ENCODE data around the gene CATSPERE.
"Not testable (repeated sequence)": the region's sequence is repeated elsewhere in the genome, so short reads cannot be mapped to it uniquely, and the experiment has no call there.

The CATSPERE gene

DNA sequence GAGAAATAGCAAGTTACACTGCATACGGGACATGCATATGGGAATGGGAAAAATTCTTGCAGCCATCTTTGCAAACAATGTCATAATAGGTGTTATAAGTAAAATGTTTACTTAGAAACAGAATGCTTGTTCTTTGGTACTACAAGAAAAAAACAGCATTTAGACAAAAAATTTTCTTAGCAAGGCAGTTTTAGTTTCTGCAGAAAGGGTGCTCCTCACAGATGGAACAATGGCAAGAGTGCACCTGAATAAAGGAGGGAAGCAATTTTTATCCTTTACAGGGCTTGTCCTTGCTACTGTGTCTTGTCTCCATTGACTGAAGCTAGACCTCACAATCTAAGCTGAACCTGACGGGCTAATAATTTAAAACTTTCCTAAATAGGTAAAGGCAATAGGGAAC, 112.7 kb downstream of the CATSPERE start:
- TF ChIP-seq, protein P1, sequence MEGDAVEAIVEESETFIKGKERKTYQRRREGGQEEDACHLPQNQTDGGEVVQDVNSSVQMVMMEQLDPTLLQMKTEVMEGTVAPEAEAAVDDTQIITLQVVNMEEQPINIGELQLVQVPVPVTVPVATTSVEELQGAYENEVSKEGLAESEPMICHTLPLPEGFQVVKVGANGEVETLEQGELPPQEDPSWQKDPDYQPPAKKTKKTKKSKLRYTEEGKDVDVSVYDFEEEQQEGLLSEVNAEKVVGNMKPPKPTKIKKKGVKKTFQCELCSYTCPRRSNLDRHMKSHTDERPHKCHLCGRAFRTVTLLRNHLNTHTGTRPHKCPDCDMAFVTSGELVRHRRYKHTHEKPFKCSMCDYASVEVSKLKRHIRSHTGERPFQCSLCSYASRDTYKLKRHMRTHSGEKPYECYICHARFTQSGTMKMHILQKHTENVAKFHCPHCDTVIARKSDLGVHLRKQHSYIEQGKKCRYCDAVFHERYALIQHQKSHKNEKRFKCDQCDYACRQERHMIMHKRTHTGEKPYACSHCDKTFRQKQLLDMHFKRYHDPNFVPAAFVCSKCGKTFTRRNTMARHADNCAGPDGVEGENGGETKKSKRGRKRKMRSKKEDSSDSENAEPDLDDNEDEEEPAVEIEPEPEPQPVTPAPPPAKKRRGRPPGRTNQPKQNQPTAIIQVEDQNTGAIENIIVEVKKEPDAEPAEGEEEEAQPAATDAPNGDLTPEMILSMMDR (IDR thresholded peaks at IDR 0.05; ENCODE audit: insufficient read depth, low read depth, low read length, missing control alignments): no peak
- no peak for DNase-seq (ENCODE audit: low read depth)
- H3K4me3 ChIP-seq (ENCODE audit: low read depth, low read length): no peak overlapping the region

DNA sequence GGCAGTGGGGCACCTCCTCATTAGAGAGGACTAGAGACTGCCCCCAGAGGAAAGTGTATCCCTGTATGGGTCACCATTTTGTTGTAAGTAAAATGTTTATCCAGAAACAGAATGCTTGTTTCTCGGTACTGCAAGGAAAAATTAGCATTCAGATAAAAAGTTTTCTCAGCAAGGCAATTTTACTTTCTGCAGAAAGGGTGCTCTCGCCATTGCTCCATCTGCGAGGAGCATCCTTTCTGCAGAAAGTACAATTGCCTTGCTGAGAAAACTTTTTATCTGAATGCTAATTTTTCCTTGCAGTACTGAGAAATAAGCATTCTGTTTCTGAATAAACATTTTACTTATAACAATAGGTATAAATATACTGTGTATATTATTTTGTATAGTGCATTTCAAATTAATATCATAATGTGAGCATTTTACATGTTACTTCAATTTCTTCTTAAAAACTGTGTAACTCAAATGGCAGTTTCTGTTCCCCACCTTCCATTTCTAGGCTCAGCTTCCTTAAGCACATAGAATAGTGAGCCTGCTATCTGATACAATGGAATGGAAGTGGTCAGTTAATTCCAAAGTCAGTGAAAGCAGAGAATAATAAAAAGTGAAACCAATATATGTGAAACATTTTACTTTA, 115.3 kb downstream of the CATSPERE start:
- TF ChIP-seq, protein P1 (IDR thresholded peaks at IDR 0.05; ENCODE audit: insufficient read depth, low read depth, low read length, missing control alignments): no peak
- no peak for DNase-seq (ENCODE audit: low read depth)
- H3K4me3 ChIP-seq (ENCODE audit: low read depth, low read length): no peak overlapping the region

DNA sequence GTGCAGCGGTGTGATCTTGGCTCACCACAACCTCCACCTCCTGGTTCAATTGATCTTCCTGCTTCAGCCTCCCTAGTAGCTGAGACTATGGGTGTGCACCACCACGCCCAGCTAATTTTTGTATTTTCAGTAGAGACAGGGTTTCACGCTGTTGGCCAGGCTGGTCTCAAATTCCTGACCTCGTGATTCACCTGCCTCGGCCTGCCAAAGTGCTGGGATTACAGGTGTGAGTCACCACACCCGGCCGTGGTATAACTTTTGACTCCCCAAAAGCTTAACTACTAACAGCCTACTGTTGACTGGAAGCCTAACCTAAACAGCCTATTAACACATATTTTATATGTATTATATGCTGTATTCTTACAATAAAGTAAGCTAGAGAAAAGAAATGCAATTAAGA, 117.1 kb downstream of the CATSPERE start:
- DNase-seq (ENCODE audit: low read depth); H3K4me3 ChIP-seq (ENCODE audit: low read depth, low read length): not testable (repeated sequence)

DNA sequence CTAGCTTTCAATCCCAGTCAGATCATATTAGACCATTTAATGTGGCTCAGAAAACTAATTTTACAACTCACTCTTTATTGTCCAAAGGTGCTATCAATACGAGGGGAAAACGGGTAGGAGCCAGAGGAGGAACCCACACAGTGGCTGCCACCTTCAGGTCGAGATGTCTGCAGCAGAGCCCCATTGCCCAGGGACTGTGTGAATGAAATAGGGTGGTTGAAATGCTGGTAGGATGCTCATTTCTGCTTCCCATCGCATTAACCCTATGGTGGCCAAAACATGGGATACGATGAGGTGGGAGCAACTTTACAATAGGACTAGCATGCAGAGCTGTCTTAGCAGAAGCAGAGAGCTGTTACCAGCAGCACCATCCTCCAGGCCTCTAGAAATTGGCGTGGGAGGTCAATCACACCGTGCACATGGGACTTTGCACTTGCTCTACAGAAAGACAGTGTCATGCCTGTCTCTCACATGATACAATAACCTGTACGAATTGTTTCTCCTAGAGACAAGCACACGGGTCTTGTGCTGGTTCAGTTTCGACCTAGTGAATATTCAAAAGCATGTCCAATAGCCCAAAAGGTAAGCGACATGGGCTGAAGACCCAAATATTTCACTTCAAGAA, 122.4 kb downstream of the CATSPERE start:
- no peak for DNase-seq (ENCODE audit: low read depth)
- H3K4me3 ChIP-seq (ENCODE audit: low read depth, low read length): no peak overlapping the region
- TF ChIP-seq, protein P1 (IDR thresholded peaks at IDR 0.05; ENCODE audit: insufficient read depth, low read depth, low read length, missing control alignments): no peak

DNA sequence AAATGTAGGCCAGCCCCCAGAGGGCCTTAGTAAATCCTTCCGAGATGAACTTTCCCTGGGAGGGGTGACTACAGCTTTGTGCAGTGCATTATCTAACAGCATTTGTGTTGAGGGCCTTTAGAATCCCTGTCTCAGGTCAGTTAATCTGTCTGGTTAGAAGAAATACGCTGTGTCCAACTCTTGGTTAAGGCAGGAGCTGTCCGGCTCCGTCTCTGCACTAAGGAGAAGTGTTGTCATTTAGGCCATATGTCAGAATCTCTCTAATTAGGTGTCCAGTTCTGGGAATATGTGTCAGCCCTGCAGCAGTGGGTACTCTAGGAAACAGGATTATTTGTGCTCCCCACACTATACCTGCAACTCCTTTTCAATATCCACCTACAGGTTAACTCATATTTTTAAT, 124.8 kb downstream of the CATSPERE start:
- DNase-seq (ENCODE audit: low read depth): no peak
- TF ChIP-seq, protein P1 (IDR thresholded peaks at IDR 0.05; ENCODE audit: insufficient read depth, low read depth, low read length, missing control alignments): no peak
- H3K4me3 ChIP-seq (ENCODE audit: low read depth, low read length): no peak overlapping the region

DNA sequence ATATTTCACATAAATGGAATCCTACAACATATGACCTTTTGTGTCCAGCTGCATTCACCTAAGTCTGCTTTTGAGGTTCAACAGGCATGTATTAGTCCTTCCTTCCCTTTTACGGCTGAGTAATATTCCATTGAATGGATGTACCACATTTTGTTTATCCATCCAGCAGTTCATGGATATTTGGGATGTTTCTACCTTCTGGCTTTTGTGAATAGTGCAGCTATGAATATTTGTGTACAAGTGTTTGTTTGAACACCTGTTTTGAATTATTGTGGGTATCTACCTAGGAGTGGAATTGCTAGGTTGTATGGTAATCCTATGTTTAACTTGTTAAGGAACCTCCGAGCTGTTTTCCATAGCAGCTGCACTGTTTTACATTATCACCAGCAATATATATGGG, 129.6 kb downstream of the CATSPERE start:
- TF ChIP-seq, protein P1 (IDR thresholded peaks at IDR 0.05; ENCODE audit: insufficient read depth, low read depth, low read length, missing control alignments): no peak
- DNase-seq (ENCODE audit: low read depth): no peak
- H3K4me3 ChIP-seq (ENCODE audit: low read depth, low read length): no peak overlapping the region

DNA sequence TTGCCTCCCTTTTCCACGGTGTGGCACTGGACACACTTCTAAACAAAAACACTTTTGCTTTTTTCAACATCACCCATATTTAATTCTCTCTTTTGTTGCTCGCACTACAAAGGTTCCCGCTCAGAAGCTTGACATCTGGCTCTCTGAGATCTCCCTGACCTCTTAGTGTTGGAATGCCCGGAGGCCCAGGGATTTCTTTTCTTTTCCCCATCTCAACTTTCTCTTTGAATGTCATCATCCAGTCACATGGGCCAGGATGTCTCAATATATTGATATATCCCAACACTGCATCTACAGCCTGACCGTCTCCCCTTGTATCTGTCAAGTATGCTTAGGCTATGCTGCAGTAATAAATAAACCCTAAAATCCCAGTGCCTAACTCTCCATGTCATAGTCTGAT, 137.5 kb downstream of the CATSPERE start:
- H3K4me3 ChIP-seq (ENCODE audit: low read depth, low read length): no peak overlapping the region
- no peak for DNase-seq (ENCODE audit: low read depth)
- TF ChIP-seq, protein P1 (IDR thresholded peaks at IDR 0.05; ENCODE audit: insufficient read depth, low read depth, low read length, missing control alignments): no peak

Measured in GM12865 (cell line).